ENCODE results near the gene MYOZ3.
A peak's percentile ranks its signal among the peaks of the same experiment; 100 is the strongest.

The MYOZ3 gene

GRCh38 chr5:150640311-150641005 lies 20.6 kb upstream of the MYOZ3 start, which contains the start of gene SYNPO:
TSS of gene SYNPO (plus strand) at chr5:150640660. CDS start at chr5:150648276, 7,616 bp downstream.
- DNase-seq = peak in 39 of 42 donors; percentile 24 to 92 (median 70)
- intact Hi-C loops (cut with DNase I) = no loop called here

GRCh38 chr5:150641006-150641570 lies 20.0 kb upstream of the MYOZ3 start:
- intact Hi-C loops (cut with DNase I) = no loop called here
- no peak for DNase-seq

GRCh38 chr5:150641824-150642566 lies 19.1 kb upstream of the MYOZ3 start:
- no peak for DNase-seq
- intact Hi-C loops (cut with DNase I) = no loop called here

GRCh38 chr5:150642567-150642927 lies 18.5 kb upstream of the MYOZ3 start:
- no peak for DNase-seq

GRCh38 chr5:150642991-150643710 lies 17.9 kb upstream of the MYOZ3 start:
- no peak for DNase-seq
- intact Hi-C loops (cut with DNase I) = no loop called here

More at GRCh38 chr5:150642567-150642927, 18.5 kb upstream of the MYOZ3 start:
- intact Hi-C loops (cut with DNase I) = no loop called here

GRCh38 chr5:150644058-150644457 lies 17.0 kb upstream of the MYOZ3 start:
- DNase-seq = no peak
- intact Hi-C loops (cut with DNase I) = no loop called here

GRCh38 chr5:150644514-150644913 lies 16.5 kb upstream of the MYOZ3 start:
- DNase-seq = no peak
- intact Hi-C loops (cut with DNase I) = no loop called here

- peak in 3 of 42 donors; percentile 51 to 66 (median 53) for DNase-seq
- intact Hi-C loops (cut with DNase I) = no loop called here
These were observed 15.9 kb upstream of the MYOZ3 start for GRCh38 chr5:150645070-150645700.

- intact Hi-C loops (cut with DNase I) = no loop called here
- peak in 6 of 42 donors; percentile 28 to 56 (median 50) for DNase-seq
These were observed 13.5 kb upstream of the MYOZ3 start for GRCh38 chr5:150647275-150648251.

- no peak for DNase-seq
These were observed 12.6 kb upstream of the MYOZ3 start for GRCh38 chr5:150648294-150649107.

GRCh38 chr5:150649108-150650020 lies 11.7 kb upstream of the MYOZ3 start:
- intact Hi-C loops (cut with DNase I) = loop anchor here (5.0 to 10.0 kb wide), 2 partner anchors 48 to 195 kb away; no protein-coding TSS in a partner anchor
- no peak for DNase-seq

More at GRCh38 chr5:150648294-150649107, 12.6 kb upstream of the MYOZ3 start:
- intact Hi-C loops (cut with DNase I) = no loop called here

GRCh38 chr5:150650021-150651006 lies 10.7 kb upstream of the MYOZ3 start:
- intact Hi-C loops (cut with DNase I) = loop anchor here (5.0 to 10.0 kb wide), 2 partner anchors 47 to 196 kb away; no protein-coding TSS in a partner anchor
- no peak for DNase-seq

- no peak for DNase-seq
- intact Hi-C loops (cut with DNase I) = loop anchor here (5.0 to 10.0 kb wide), 2 partner anchors 46 to 197 kb away; no protein-coding TSS in a partner anchor
These were observed 9.7 kb upstream of the MYOZ3 start for GRCh38 chr5:150651382-150651781.

GRCh38 chr5:150651924-150652671 lies 9.0 kb upstream of the MYOZ3 start:
- intact Hi-C loops (cut with DNase I) = loop anchor here (5.0 to 10.0 kb wide), 2 partner anchors 45 to 197 kb away; no protein-coding TSS in a partner anchor
- DNase-seq = peak in 5 of 42 donors; percentile 45 to 73 (median 56)
